Upper lobe of left lung (tissue), 6 donors: ENCODE data around the gene PDLIM7. TPM values are rescaled to one million over a fixed set of nuclear protein-coding genes. Genes with fewer than 3 reads are reported as not detected.

ENCODE experiments used
- ATAC-seq, 2 donors: fragments of 200-7000 bp; cut with Tn5 transposase; one replicate each; pipeline ENCODE4 v1.9.1; 2022; ENCODE audit warnings: mild to moderate bottlenecking in 2 of 2, moderate library complexity in 2 of 2; ENCODE audit not compliant: low FRiP score in 2 of 2
- DNase-seq, 2 donors: peaks; one replicate each; pipeline ENCODE4 v3.0.0-alpha.2; 2019 to 2020
- H3K27ac ChIP-seq, 4 donors: fragments of 200-600 bp; sonication (generic); one replicate each; pipeline ENCODE4 v1.5.1; 2016 to 2019
- H3K27me3 ChIP-seq, 4 donors: fragments of 200-600 bp; sonication (generic); one replicate each; pipeline ENCODE4 v1.5.1; 2017 to 2019
- H3K36me3 ChIP-seq, 4 donors: fragments of 200-600 bp; sonication (generic); one replicate each; pipeline ENCODE4 v1.5.1; 2016 to 2019
- H3K4me1 ChIP-seq, 4 donors: fragments of 200-600 bp; sonication (generic); one replicate each; pipeline ENCODE4 v1.5.1; 2018 to 2019
- H3K4me3 ChIP-seq, 4 donors: fragments of 200-600 bp; sonication (generic); one replicate each; pipeline ENCODE4 v1.5.1; 2017 to 2019; ENCODE audit warnings: mild to moderate bottlenecking in 2 of 4, moderate library complexity in 1 of 4
- H3K9me3 ChIP-seq, 4 donors: fragments of 200-600 bp; sonication (generic); one replicate each; pipeline ENCODE4 v1.5.1; 2018 to 2019
- CTCF ChIP-seq, 6 experiments: fragments of 450-650 bp in 4 of 6; fragments of 200-600 bp in 2 of 6; sonication (generic) in 2 of 6; IDR thresholded peaks; one replicate each; pipeline ENCODE4 v1.5.1; 2016 to 2019; ENCODE audit warnings: antibody characterized with exemption in 6 of 6
- EP300 ChIP-seq, 4 donors: sonication (generic); formaldehyde crosslinking; IDR thresholded peaks; one replicate each; pipeline ENCODE4 v1.5.1; 2017; ENCODE audit warnings: antibody characterized with exemption in 4 of 4, control low read depth in 2 of 4
- POLR2A ChIP-seq, 4 donors: fragments of 450-650 bp; IDR thresholded peaks; one replicate each; pipeline ENCODE4 v1.5.1; 2016 to 2017; ENCODE audit warnings: antibody characterized with exemption in 4 of 4, mild to moderate bottlenecking in 2 of 4
- POLR2AphosphoS5 ChIP-seq, 2 donors: sonication (generic); formaldehyde crosslinking; IDR thresholded peaks; one replicate each; pipeline ENCODE4 v1.5.1; 2017; ENCODE audit warnings: antibody characterized with exemption in 2 of 2
- WGBS, 2 donors: methylation state at CpG; one replicate each; pipeline ENCODE4 v1.1.5; 2017 to 2018; 5-methylcytosine and 5-hydroxymethylcytosine counted together
- total RNA-seq, 6 donors: library from RNA; depleted of rRNA in 4 of 6; stranded (reverse); fragments of >200 nt in 4 of 6; gene quantifications; one replicate each; pipeline versions ENCODE4 v1.1.0 to v1.2.1, GENCODE V29; 2016 to 2021
- donor health status: DM: no; HTN: no; CAD: no; lungs with moderate emphysema.
- donor health status: DM: no; HTN: yes; CAD: no; lungs with severe emphysema.

Gene PDLIM7
- total RNA-seq, 6 donors from 2014 or later, result 32.0 to 142 (median 75.8) TPM

- TF ChIP-seq POLR2A (IDR thresholded peaks at IDR 0.05), result no peak
- TF ChIP-seq EP300 (IDR thresholded peaks at IDR 0.05), result no peak
- TF ChIP-seq CTCF (IDR thresholded peaks at IDR 0.05), result no peak
- no peak for TF ChIP-seq POLR2AphosphoS5 (IDR thresholded peaks at IDR 0.05)
Observed at GRCh38 chr5:177499842-177500241, 2.4 kb upstream of the PDLIM7 start.

GRCh38 chr5:177498013-177498787, 796 bp upstream of the PDLIM7 start:
- 9 to 16% methylated on average over 26 to 41 of the region's 48 CpGs for WGBS, 2 donors
- H3K27me3 ChIP-seq, result no peaks in the 10 kb centered on the region
- H3K36me3 ChIP-seq, result peaks cover 0 to 2% (median 0%) of the 10 kb centered on the region in 4 donors
- TF ChIP-seq CTCF (IDR thresholded peaks at IDR 0.05) (no peak), POLR2A (IDR thresholded peaks at IDR 0.05) (no peak)
- peaks cover 45 to 54% (median 49%) of the 10 kb centered on the region in 4 donors for H3K4me1 ChIP-seq
- H3K9me3 ChIP-seq, result no peaks in the 10 kb centered on the region
- peak overlapping the region; percentile 36 to 89 (median 76) for H3K4me3 ChIP-seq
- peak; percentile 50 to 91 for DNase-seq
- peak overlapping the region; percentile 75 to 97 (median 86) for H3K27ac ChIP-seq
- ATAC-seq, result peak in 1 of 2 donors; percentile 13

More at GRCh38 chr5:177499842-177500241, 2.4 kb upstream of the PDLIM7 start:
- H3K27ac ChIP-seq, result no peak overlapping the region
- no peak overlapping the region for H3K4me3 ChIP-seq
- WGBS, 2 donors, result 77 to 82% methylated on average over 6 of the region's 6 CpGs
- no peak for ATAC-seq
- peaks cover 29 to 38% (median 34%) of the 10 kb centered on the region in 4 donors for H3K4me1 ChIP-seq
- peaks cover 0 to 11% (median 5%) of the 10 kb centered on the region in 4 donors for H3K36me3 ChIP-seq
- no peak for DNase-seq
- H3K27me3 ChIP-seq, result no peaks in the 10 kb centered on the region
- no peaks in the 10 kb centered on the region for H3K9me3 ChIP-seq

- ATAC-seq, result peak; percentile 37 to 51
- DNase-seq, result peak; percentile 74 to 89
- 1% methylated on average over 13 of the region's 29 CpGs; no CpG with 5 or more reads in 1 of the 2 donors for WGBS, 2 donors
- Histone ChIP-seq H3K4me1 (peaks cover 49 to 68% (median 56%) of the 10 kb centered on the region in 4 donors), H3K4me3 (peak overlapping the region; percentile 71 to 93 (median 86)), H3K36me3 (peaks cover 0 to 12% (median 6%) of the 10 kb centered on the region in 4 donors), H3K27me3 (no peaks in the 10 kb centered on the region), H3K27ac (peak overlapping the region; percentile 75 to 97 (median 86)), H3K9me3 (no peaks in the 10 kb centered on the region)
- TF ChIP-seq POLR2AphosphoS5 (IDR thresholded peaks at IDR 0.05) (peak in 1 of 2 donors; percentile 38), POLR2A (IDR thresholded peaks at IDR 0.05) (no peak)
Observed at GRCh38 chr5:177496727-177497291, 595 bp downstream of the PDLIM7 start.

GRCh38 chr5:177496070-177496726, 1.2 kb downstream of the PDLIM7 start:
- no peak for DNase-seq
- H3K4me1 ChIP-seq, result peaks cover 49 to 74% (median 59%) of the 10 kb centered on the region in 4 donors
- 17 to 37% methylated on average over 4 to 11 of the region's 12 CpGs for WGBS, 2 donors
- peaks cover 0 to 18% (median 12%) of the 10 kb centered on the region in 4 donors for H3K36me3 ChIP-seq
- peak overlapping the region; percentile 71 to 93 (median 86) for H3K4me3 ChIP-seq
- ATAC-seq, result no peak
- no peaks in the 10 kb centered on the region for H3K9me3 ChIP-seq
- H3K27me3 ChIP-seq, result no peaks in the 10 kb centered on the region
- TF ChIP-seq POLR2A (IDR thresholded peaks at IDR 0.05), result no peak
- TF ChIP-seq POLR2AphosphoS5 (IDR thresholded peaks at IDR 0.05), result no peak
- peak in 3 of 6 experiments; percentile 21 to 36 (median 23) for TF ChIP-seq CTCF (IDR thresholded peaks at IDR 0.05)
- peak overlapping the region; percentile 75 to 97 (median 86) for H3K27ac ChIP-seq
